GM12801 (cell line): ENCODE results near the gene MUC2.

ENCODE experiments used
- CTCF ChIP-seq: IDR thresholded peaks from one replicate; pipeline ENCODE4 v1.5.1; 2011; ENCODE audit warnings: control low read depth; ENCODE audit not compliant: insufficient read length; ENCODE audit errors: extremely low read depth

MUC2 gene

GRCh38 chr11:1084561-1085439, 10.1 kb downstream of the MUC2 start:
- TF ChIP-seq CTCF, result no peak

- TF ChIP-seq CTCF, result no peak
Observed at GRCh38 chr11:1085440-1086170, 10.9 kb downstream of the MUC2 start.

- no peak for TF ChIP-seq CTCF
Observed at GRCh38 chr11:1086171-1087102, 11.8 kb downstream of the MUC2 start.

- no peak for TF ChIP-seq CTCF
Observed at GRCh38 chr11:1087279-1087960, 12.7 kb downstream of the MUC2 start.

- no peak for TF ChIP-seq CTCF
Observed at GRCh38 chr11:1087961-1088926, 13.6 kb downstream of the MUC2 start.
